HCT116 (cell line): ENCODE data around the gene CALHM2. TPM values are rescaled to one million over a fixed set of nuclear protein-coding genes. Genes with fewer than 3 reads are reported as not detected.

Experiments
- ATAC-seq: fragments of 200-7000 bp; cut with Tn5 transposase; 2 replicates; pipeline ENCODE4 v1.9.1; 2020; ENCODE audit warnings: mild to moderate bottlenecking, moderate library complexity
- BruUV-seq: library from RNA; stranded (reverse); fragments of 400-500 nt; replicated peaks from 2 replicates; lab custom pipeline; 2021; lab: Mats Ljungman, UMichigan
- CTCF ChIA-PET: fragments of 300-600 bp; sonication (Branson Sonifier 250); formaldehyde crosslinking; loops from one replicate; lab custom pipeline; 2021; ENCODE audit warnings: antibody characterized with exemption; lab: Charles Lee
- POLR2A ChIA-PET: fragments of 300-600, 350-600 bp; sonication (Branson Sonifier 250); formaldehyde crosslinking; loops from one replicate; lab custom pipeline; 2021; ENCODE audit warnings: antibody characterized with exemption; lab: Charles Lee
- RAD21 ChIA-PET, 2 experiments: fragments of 300-600 bp; sonication (Branson Sonifier 250); formaldehyde crosslinking; loops; one replicate each; lab custom pipeline; 2023; ENCODE audit warnings: low total read pairs in 2 of 2; ENCODE audit not compliant: uncharacterized antibody in 2 of 2, unreplicated experiment in 2 of 2, low non-redundant PET in 1 of 2; lab: Charles Lee
- DNase-seq: peaks from one replicate; pipeline ENCODE4 v3.0.0-alpha.2; 2010; ENCODE audit warnings: low read depth, low spot score
- H2AFZ ChIP-seq: fragments of 200-600 bp; shearing (Covaris generic), sonication (generic); 2 replicates; pipeline ENCODE4 v1.6.1; 2017; ENCODE audit warnings: low read depth, mixed run types, mixed read lengths, antibody characterized with exemption, low read length; ENCODE audit not compliant: poor library complexity, severe bottlenecking
- H3K27ac ChIP-seq: 2 replicates; pipeline ENCODE4 v1.5.1; 2012; ENCODE audit warnings: low read depth, low read length
- H3K27me3 ChIP-seq: fragments of 200-600 bp; sonication (generic); 2 replicates; pipeline ENCODE4 v1.6.1; 2016; ENCODE audit warnings: mixed run types, low read length, mixed read lengths; ENCODE audit not compliant: insufficient read depth
- H3K36me3 ChIP-seq, 2 experiments: fragments of 200-500 bp in 1 of 2; fragments of 200-600 bp in 1 of 2; sonication (Bioruptor generic) in 1 of 2; sonication (generic) in 1 of 2; 2 replicates each; pipeline versions ENCODE4 v1.5.1 to v1.6.1; 2014 to 2016; ENCODE audit warnings: low read length in 2 of 2, inconsistent platforms in 1 of 2, mixed read lengths in 1 of 2, mixed run types in 1 of 2; ENCODE audit not compliant: insufficient read depth in 2 of 2, control insufficient read depth in 1 of 2
- H3K4me1 ChIP-seq, 2 experiments: fragments of 200-600 bp in 1 of 2; sonication (generic) in 1 of 2; 2 replicates each; pipeline versions ENCODE4 v1.5.1 to v1.6.1; 2012 to 2017; ENCODE audit warnings: low read length in 2 of 2, inconsistent platforms in 1 of 2, mild to moderate bottlenecking in 1 of 2, mixed read lengths in 1 of 2, mixed run types in 1 of 2, moderate library complexity in 1 of 2; ENCODE audit not compliant: insufficient read depth in 2 of 2, control insufficient read depth in 1 of 2
- H3K4me2 ChIP-seq: fragments of 200-600 bp; sonication (generic); 2 replicates; pipeline ENCODE4 v1.6.1; 2017; ENCODE audit warnings: mixed run types, low read length, mixed read lengths
- H3K4me3 ChIP-seq, 2 experiments: fragments of 200-600 bp in 1 of 2; sonication (generic) in 1 of 2; replicated peaks in 1 of 2; 2 replicates each; pipeline ENCODE4 v1.5.1; 2011 to 2016; ENCODE audit warnings: low read length in 2 of 2, control low read depth in 1 of 2, low read depth in 1 of 2, mild to moderate bottlenecking in 1 of 2, mixed read lengths in 1 of 2, mixed run types in 1 of 2
- H3K79me2 ChIP-seq: fragments of 200-600 bp; sonication (generic); 2 replicates; pipeline ENCODE4 v1.6.1; 2017; ENCODE audit warnings: mild to moderate bottlenecking, mixed run types, low read length, moderate library complexity, mixed read lengths; ENCODE audit not compliant: insufficient read depth
- H3K9ac ChIP-seq: fragments of 200-600 bp; sonication (generic); 2 replicates; pipeline ENCODE4 v1.6.1; 2016; ENCODE audit warnings: low read length, mixed read lengths
- H3K9me2 ChIP-seq: fragments of 200-600 bp; sonication (generic), shearing (Covaris generic); 2 replicates; pipeline ENCODE4 v1.6.1; 2017; ENCODE audit warnings: mixed run types, mild to moderate bottlenecking, moderate library complexity; ENCODE audit not compliant: insufficient read depth
- H3K9me3 ChIP-seq, 2 experiments: fragments of 200-500 bp in 1 of 2; fragments of 200-600 bp in 1 of 2; sonication (Bioruptor generic) in 1 of 2; sonication (generic) in 1 of 2; 2 replicates each; pipeline ENCODE4 v1.6.1; 2014 to 2017; ENCODE audit warnings: low read length in 2 of 2, mixed read lengths in 2 of 2, inconsistent platforms in 1 of 2, low read depth in 1 of 2, mild to moderate bottlenecking in 1 of 2, mixed run types in 1 of 2, moderate library complexity in 1 of 2; ENCODE audit not compliant: control insufficient read depth in 1 of 2, insufficient read depth in 1 of 2
- H4K20me1 ChIP-seq: fragments of 200-600 bp; sonication (generic), shearing (Covaris generic); 2 replicates; pipeline ENCODE4 v1.6.1; 2017; ENCODE audit warnings: mixed run types, mild to moderate bottlenecking, moderate library complexity; ENCODE audit not compliant: insufficient read depth
- ATF3 ChIP-seq: IDR thresholded peaks from 2 replicates; pipeline ENCODE4 v1.6.1; 2012
- CBX3 ChIP-seq: IDR thresholded peaks from 2 replicates; pipeline ENCODE4 v1.6.1; 2012; ENCODE audit warnings: low read depth
- CEBPB ChIP-seq: IDR thresholded peaks from 2 replicates; pipeline ENCODE4 v1.6.1; 2012; ENCODE audit warnings: low read depth
- EGR1 ChIP-seq: IDR thresholded peaks from 2 replicates; pipeline ENCODE4 v1.6.1; 2012; ENCODE audit warnings: low read depth
- ELF1 ChIP-seq: IDR thresholded peaks from 2 replicates; pipeline ENCODE4 v1.6.1; 2012; ENCODE audit warnings: low read depth, borderline replicate concordance
- EZH2 ChIP-seq: fragments of 200-600 bp; sonication (generic); IDR thresholded peaks from 2 replicates; pipeline ENCODE4 v1.6.1; 2017; ENCODE audit warnings: antibody characterized with exemption, mixed run types
- EZH2phosphoT487 ChIP-seq: fragments of 200-600 bp; IDR thresholded peaks from 2 replicates; pipeline ENCODE4 v1.6.1; 2018; ENCODE audit warnings: antibody characterized with exemption, borderline replicate concordance
- FOSL1 ChIP-seq: IDR thresholded peaks from 2 replicates; pipeline ENCODE4 v1.6.1; 2012; ENCODE audit warnings: low read depth
- JUND ChIP-seq: IDR thresholded peaks from 2 replicates; pipeline ENCODE4 v1.6.1; 2012
- MAX ChIP-seq: IDR thresholded peaks from 2 replicates; pipeline ENCODE4 v1.6.1; 2012
- POLR2AphosphoS5 ChIP-seq: IDR thresholded peaks from 2 replicates; pipeline ENCODE4 v1.6.1; 2011; ENCODE audit warnings: mild to moderate bottlenecking, low read depth, low read length, moderate library complexity
- RAD21 ChIP-seq: IDR thresholded peaks from 2 replicates; pipeline ENCODE4 v1.6.1; 2012; ENCODE audit warnings: low read depth, mild to moderate bottlenecking
- SIN3A ChIP-seq: IDR thresholded peaks from 2 replicates; pipeline ENCODE4 v1.6.1; 2012; ENCODE audit warnings: low read depth
- SP1 ChIP-seq: IDR thresholded peaks from 2 replicates; pipeline ENCODE4 v1.6.1; 2012; ENCODE audit warnings: low read depth
- SRF ChIP-seq: IDR thresholded peaks from 2 replicates; pipeline ENCODE4 v1.6.1; 2012; ENCODE audit warnings: low read depth
- TCF7L2 ChIP-seq: IDR thresholded peaks from 2 replicates; pipeline ENCODE4 v1.7.0; 2011; ENCODE audit warnings: borderline replicate concordance, inconsistent platforms; ENCODE audit not compliant: insufficient read depth, insufficient read length; ENCODE audit errors: extremely low read depth
- YY1 ChIP-seq: IDR thresholded peaks from 2 replicates; pipeline ENCODE4 v1.6.1; 2011; ENCODE audit warnings: low read length, low read depth, moderate library complexity, mild to moderate bottlenecking; ENCODE audit not compliant: insufficient replicate concordance; ENCODE audit errors: extremely low read depth
- ZBTB33 ChIP-seq: IDR thresholded peaks from 2 replicates; pipeline ENCODE4 v1.6.1; 2011; ENCODE audit warnings: mild to moderate bottlenecking, low read length, moderate library complexity; ENCODE audit not compliant: insufficient replicate concordance; ENCODE audit errors: extremely low read depth
- ZFX ChIP-seq: fragments of 450-650 bp; IDR thresholded peaks from 2 replicates; pipeline ENCODE4 v1.6.1; 2017
- intact Hi-C: fragments of 100-400 bp; cut with micrococcal nuclease; formaldehyde crosslinking; loops from 2 replicates; pipeline ENCODE4 v1.10.0; 2022
- total RNA-seq: library from RNA; stranded (reverse); gene quantifications from one replicate; pipeline ENCODE4 v1.2.1, GENCODE V29; 2021; ENCODE audit not compliant: unreplicated experiment

The CALHM2 gene
- total RNA-seq, 1 experiment from 2014 or later = 46.1 TPM

GRCh38 chr10:103500481-103500880, 48.3 kb upstream of the CALHM2 start:
- Histone ChIP-seq H3K36me3 (no peaks in the 10 kb centered on the region), H3K9me2 (no peaks in the 10 kb centered on the region), H3K27ac (no peak overlapping the region), H2AFZ (no peak overlapping the region), H3K79me2 (no peaks in the 10 kb centered on the region), H3K4me2 (no peak overlapping the region), H3K9ac (no peak overlapping the region), H3K4me1 (peaks cover 11 to 15% of the 10 kb centered on the region in 2 experiments), H3K27me3 (no peaks in the 10 kb centered on the region), H3K9me3 (no peaks in the 10 kb centered on the region), H3K4me3 (no peak overlapping the region), H4K20me1 (no peaks in the 10 kb centered on the region)
- intact Hi-C loops = no loop called here
- POLR2A ChIA-PET = no interaction called here
- TF ChIP-seq ELF1 (no peak), RAD21 (no peak), CBX3 (no peak), POLR2AphosphoS5 (no peak), TCF7L2 (no peak), ATF3 (no peak), JUND (no peak), EZH2phosphoT487 (no peak), EZH2 (no peak), SP1 (no peak), SIN3A (no peak), ZBTB33 (no peak), YY1 (no peak), EGR1 (no peak), FOSL1 (no peak), ZFX (no peak), SRF (no peak), CEBPB (no peak), MAX (no peak)
- no TSS peak for BruUV-seq
- CTCF ChIA-PET = interaction anchor here (1.6 kb wide), 1 partner anchor 24 kb away, joined by 4 read pairs; no protein-coding TSS in a partner anchor
- ATAC-seq (no peak), DNase-seq (no peak)
- RAD21 ChIA-PET = no interaction called here
